MCF 10A (cell line): ENCODE measurements around the gene POU5F1. TPM values are rescaled to one million over a fixed set of nuclear protein-coding genes. Genes with fewer than 3 reads are reported as not detected.

Source experiments
- BruUV-seq: library from RNA; stranded (reverse); fragments of 400-500 nt; replicated peaks from 2 replicates; lab custom pipeline; 2021; lab: Mats Ljungman, UMichigan
- CTCF ChIA-PET: fragments of 300-600 bp; sonication (Branson Sonifier 250); formaldehyde crosslinking; extraction: SDS; loops from one replicate; lab custom pipeline; 2021; ENCODE audit warnings: antibody characterized with exemption, inconsistent platforms; lab: Yijun Ruan, JAX
- POLR2A ChIA-PET: fragments of 300-600, 350-650 bp; sonication (Branson Sonifier 250); formaldehyde crosslinking; extraction: SDS; loops from one replicate; lab custom pipeline; 2020; ENCODE audit warnings: antibody characterized with exemption, inconsistent platforms; lab: Yijun Ruan, JAX
- DNase-seq: peaks from one replicate; pipeline ENCODE4 v3.0.0-alpha.2; 2018; ENCODE audit not compliant: unreplicated experiment
- H3K27ac Mint-ChIP-seq: one replicate; pipeline ENCODE4 v1.8.0; 2022; ENCODE audit warnings: mild to moderate bottlenecking, low read depth, mixed read lengths; ENCODE audit not compliant: unreplicated experiment
- H3K27me3 Mint-ChIP-seq: one replicate; pipeline ENCODE4 v1.8.0; 2022; ENCODE audit warnings: mixed read lengths; ENCODE audit not compliant: insufficient read depth, unreplicated experiment
- H3K36me3 Mint-ChIP-seq: one replicate; pipeline ENCODE4 v1.8.0; 2022; ENCODE audit warnings: mild to moderate bottlenecking, moderate library complexity, mixed read lengths; ENCODE audit not compliant: insufficient read depth, unreplicated experiment
- H3K4me1 Mint-ChIP-seq: one replicate; pipeline ENCODE4 v1.8.0; 2022; ENCODE audit warnings: mixed read lengths; ENCODE audit not compliant: insufficient read depth, unreplicated experiment
- H3K4me3 Mint-ChIP-seq: one replicate; pipeline ENCODE4 v1.8.0; 2022; ENCODE audit warnings: mild to moderate bottlenecking, moderate library complexity, mixed read lengths; ENCODE audit not compliant: unreplicated experiment
- H3K9me3 Mint-ChIP-seq: one replicate; pipeline ENCODE4 v1.8.0; 2022; ENCODE audit warnings: mixed read lengths; ENCODE audit not compliant: unreplicated experiment
- intact Hi-C: fragments of 100-400 bp; cut with micrococcal nuclease; formaldehyde crosslinking; loops from 2 replicates; pipeline ENCODE4 v1.14.1; 2022
- total RNA-seq: library from RNA; stranded (reverse); gene quantifications from 2 replicates; pipeline ENCODE4 v1.2.3, GENCODE V29; 2022
- TF ChIP-seq, protein P1 (sequence below): fragments of 200-600 bp; IDR thresholded peaks from one replicate; pipeline ENCODE4 v1.8.0; 2022; ENCODE audit warnings: antibody characterized with exemption, mild to moderate bottlenecking; ENCODE audit not compliant: unreplicated experiment

The POU5F1 gene
- total RNA-seq, 1 experiment from 2014 or later, result 1.5 TPM

DNA sequence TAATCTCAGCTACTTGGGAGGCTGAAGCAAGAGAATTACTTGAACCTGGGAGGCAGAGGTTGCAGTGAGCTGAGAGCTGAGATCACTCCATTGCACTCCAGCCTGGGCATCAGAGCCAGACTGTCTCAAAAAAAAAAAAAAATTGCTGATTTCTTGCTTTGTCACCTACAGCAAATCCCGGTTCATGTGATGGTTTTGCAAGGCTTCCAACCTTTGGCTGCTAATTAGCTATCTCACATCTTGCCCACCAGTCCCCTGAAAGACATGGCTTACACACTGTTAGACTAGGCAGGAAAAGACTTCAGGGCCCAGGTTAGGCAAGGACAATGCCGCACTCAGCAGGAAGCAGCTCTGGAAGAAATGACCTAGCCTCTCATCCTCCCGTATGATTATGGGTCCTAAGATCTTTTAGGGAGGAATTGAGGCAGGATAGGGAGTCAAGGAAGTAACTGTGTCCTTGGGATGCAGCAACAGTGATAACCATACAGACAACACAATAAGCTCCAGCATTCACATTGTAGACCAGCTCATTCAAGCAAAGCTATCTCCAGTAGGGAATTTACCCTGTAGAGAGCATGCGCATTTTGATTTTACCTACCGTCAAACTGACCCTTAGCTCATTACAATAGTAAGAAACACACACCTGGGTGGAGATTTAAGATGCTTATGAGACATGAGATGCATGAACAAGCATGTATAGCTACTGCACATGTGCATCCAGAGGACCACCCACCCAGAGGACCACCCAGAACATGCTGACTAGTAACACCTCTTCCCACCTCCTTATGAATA is 40.5 kb upstream of the POU5F1 start:
- no peak for DNase-seq
- Mint-ChIP-seq H3K4me1 (peaks cover 2% of the 10 kb centered on the region), H3K9me3 (peaks cover under 1% of the 10 kb centered on the region), H3K27ac (no peak overlapping the region), H3K27me3 (no peaks in the 10 kb centered on the region), H3K36me3 (peaks cover 6% of the 10 kb centered on the region), H3K4me3 (no peak overlapping the region)
- ChIA-PET POLR2A (interaction anchor here (0.6 to 0.7 kb wide), 2 partner anchors 11 to 14 kb away, joined by 3 read pairs; no protein-coding TSS in a partner anchor), CTCF (interaction anchor here (0.6 to 1.0 kb wide), 4 partner anchors 17 to 274 kb away, joined by 3 to 4 read pairs (median 3); no protein-coding TSS in a partner anchor)
- TF ChIP-seq, protein P1, sequence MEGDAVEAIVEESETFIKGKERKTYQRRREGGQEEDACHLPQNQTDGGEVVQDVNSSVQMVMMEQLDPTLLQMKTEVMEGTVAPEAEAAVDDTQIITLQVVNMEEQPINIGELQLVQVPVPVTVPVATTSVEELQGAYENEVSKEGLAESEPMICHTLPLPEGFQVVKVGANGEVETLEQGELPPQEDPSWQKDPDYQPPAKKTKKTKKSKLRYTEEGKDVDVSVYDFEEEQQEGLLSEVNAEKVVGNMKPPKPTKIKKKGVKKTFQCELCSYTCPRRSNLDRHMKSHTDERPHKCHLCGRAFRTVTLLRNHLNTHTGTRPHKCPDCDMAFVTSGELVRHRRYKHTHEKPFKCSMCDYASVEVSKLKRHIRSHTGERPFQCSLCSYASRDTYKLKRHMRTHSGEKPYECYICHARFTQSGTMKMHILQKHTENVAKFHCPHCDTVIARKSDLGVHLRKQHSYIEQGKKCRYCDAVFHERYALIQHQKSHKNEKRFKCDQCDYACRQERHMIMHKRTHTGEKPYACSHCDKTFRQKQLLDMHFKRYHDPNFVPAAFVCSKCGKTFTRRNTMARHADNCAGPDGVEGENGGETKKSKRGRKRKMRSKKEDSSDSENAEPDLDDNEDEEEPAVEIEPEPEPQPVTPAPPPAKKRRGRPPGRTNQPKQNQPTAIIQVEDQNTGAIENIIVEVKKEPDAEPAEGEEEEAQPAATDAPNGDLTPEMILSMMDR, result no peak
- no TSS peak for BruUV-seq
- intact Hi-C loops, result no loop called here

DNA sequence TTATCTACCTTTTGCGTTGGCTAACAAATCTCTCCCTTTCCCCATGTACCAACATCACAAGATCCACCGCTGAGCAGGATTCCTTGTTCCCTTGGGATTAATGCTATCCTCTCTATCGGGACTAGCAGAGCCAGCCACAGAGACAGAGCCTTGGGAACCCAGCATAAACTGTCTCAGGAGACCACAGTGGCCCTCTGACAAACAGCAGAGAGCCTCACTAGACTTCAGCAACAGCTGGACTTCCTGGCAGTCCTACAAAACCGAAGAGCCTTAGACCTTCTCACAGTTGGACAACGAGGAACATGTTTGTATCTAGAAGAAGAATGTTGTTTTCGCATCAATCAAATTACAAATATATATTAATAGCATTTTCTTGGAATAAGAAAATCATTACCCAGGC is 39.6 kb upstream of the POU5F1 start:
- no TSS peak for BruUV-seq
- Mint-ChIP-seq H3K9me3 (no peaks in the 10 kb centered on the region), H3K27ac (no peak overlapping the region), H3K4me1 (peaks cover 8% of the 10 kb centered on the region), H3K27me3 (no peaks in the 10 kb centered on the region), H3K36me3 (peaks cover 6% of the 10 kb centered on the region), H3K4me3 (no peak overlapping the region)
- intact Hi-C loops, result no loop called here
- CTCF ChIA-PET, result no interaction called here
- POLR2A ChIA-PET, result no interaction called here
- TF ChIP-seq, protein P1, result no peak
- no peak for DNase-seq

DNA sequence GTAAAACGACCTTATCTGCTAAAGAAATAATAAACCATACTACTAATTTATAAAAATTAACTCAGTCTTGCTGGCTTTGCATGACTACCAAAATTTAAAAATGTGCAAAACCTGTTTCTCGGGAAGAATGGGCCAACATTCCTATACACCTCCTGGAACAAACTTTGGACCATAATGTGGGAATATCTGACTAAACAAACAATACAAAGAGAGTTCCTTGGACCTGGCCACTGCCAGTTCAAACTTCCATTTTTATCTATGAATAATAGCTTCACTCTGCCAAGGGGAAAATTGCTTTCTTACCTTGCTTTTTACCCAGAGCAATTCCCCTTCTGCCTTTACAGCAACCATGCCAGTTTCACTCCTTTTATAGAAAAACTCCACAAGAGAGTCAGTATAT is 38.7 kb upstream of the POU5F1 start:
- no peaks in the 10 kb centered on the region for H3K9me3 Mint-ChIP-seq
- H3K36me3 Mint-ChIP-seq, result peaks cover 6% of the 10 kb centered on the region
- no TSS peak for BruUV-seq
- H3K4me1 Mint-ChIP-seq, result peaks cover 8% of the 10 kb centered on the region
- H3K4me3 Mint-ChIP-seq, result no peak overlapping the region
- H3K27ac Mint-ChIP-seq, result no peak overlapping the region
- POLR2A ChIA-PET, result no interaction called here
- H3K27me3 Mint-ChIP-seq, result no peaks in the 10 kb centered on the region
- intact Hi-C loops, result no loop called here
- TF ChIP-seq, protein P1, result no peak
- no peak for DNase-seq
- CTCF ChIA-PET, result interaction anchor here (1.0 kb wide), 2 partner anchors 12 to 13 kb away, joined by 3 to 4 read pairs; no protein-coding TSS in a partner anchor

DNA sequence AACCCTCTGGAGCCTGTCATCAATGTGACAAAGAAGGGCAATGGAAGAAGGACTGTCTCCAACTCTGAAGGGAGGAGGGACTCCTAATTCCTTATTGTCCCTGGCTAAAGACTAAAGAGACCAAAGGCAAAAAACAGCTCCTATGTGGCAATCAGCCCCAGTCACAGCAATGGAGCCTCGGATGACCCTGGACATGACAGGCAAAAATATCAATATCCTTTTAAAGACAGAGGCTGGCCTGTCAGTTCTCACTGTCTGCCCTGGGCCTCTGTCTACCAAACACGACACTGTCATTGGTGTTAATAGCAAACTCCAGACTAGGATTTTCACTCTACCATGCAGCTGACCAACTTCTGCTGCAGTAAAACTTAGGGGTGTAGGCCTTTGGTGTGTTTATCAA is 38.0 kb upstream of the POU5F1 start:
- ChIA-PET POLR2A (no interaction called here), CTCF (interaction anchor here (0.7 to 1.0 kb wide), 3 partner anchors 11 to 335 kb away, joined by 3 to 4 read pairs (median 3); no protein-coding TSS in a partner anchor)
- H3K27ac Mint-ChIP-seq, result no peak overlapping the region
- DNase-seq, result no peak
- no peaks in the 10 kb centered on the region for H3K9me3 Mint-ChIP-seq
- intact Hi-C loops, result no loop called here
- no peaks in the 10 kb centered on the region for H3K27me3 Mint-ChIP-seq
- TF ChIP-seq, protein P1, result no peak
- peaks cover 6% of the 10 kb centered on the region for H3K36me3 Mint-ChIP-seq
- H3K4me1 Mint-ChIP-seq, result peaks cover 14% of the 10 kb centered on the region
- BruUV-seq, result no TSS peak
- H3K4me3 Mint-ChIP-seq, result no peak overlapping the region
